GM23338 (cell line): ENCODE results near the gene DAAM1. TPM values are rescaled to one million over a fixed set of nuclear protein-coding genes. Genes with fewer than 3 reads are reported as not detected.

ENCODE experiments used
- ATAC-seq: fragments of 200-7000 bp; cut with Tn5 transposase; 3 replicates; pipeline ENCODE4 v1.9.1; 2020
- DNase-seq: peaks from one replicate; pipeline ENCODE4 v3.0.0-alpha.2; 2015; ENCODE audit warnings: low spot score
- H2AFZ ChIP-seq: fragments of 200-600 bp; sonication (generic); 2 replicates; pipeline ENCODE4 v1.8.0; 2016; ENCODE audit warnings: antibody characterized with exemption, mild to moderate bottlenecking, moderate library complexity
- H3F3A ChIP-seq: fragments of 200-600 bp; sonication (generic); replicated peaks from 2 replicates; pipeline ENCODE4 v1.8.0; 2017; ENCODE audit warnings: antibody characterized with exemption, mixed run types, low read depth
- H3K27ac ChIP-seq: fragments of 200-600 bp; sonication (generic); 2 replicates; pipeline ENCODE4 v1.6.1; 2016; ENCODE audit warnings: low read depth
- H3K27me3 ChIP-seq: fragments of 200-600 bp; sonication (generic); 2 replicates; pipeline ENCODE4 v1.8.0; 2016; ENCODE audit warnings: mild to moderate bottlenecking, mixed run types, moderate library complexity; ENCODE audit not compliant: insufficient read depth
- H3K36me3 ChIP-seq: fragments of 200-600 bp; sonication (generic); 2 replicates; pipeline ENCODE4 v1.8.0; 2016; ENCODE audit warnings: mild to moderate bottlenecking; ENCODE audit not compliant: insufficient read depth
- H3K4me1 ChIP-seq: fragments of 200-600 bp; sonication (generic); 2 replicates; pipeline ENCODE4 v1.8.0; 2016; ENCODE audit warnings: mild to moderate bottlenecking, moderate library complexity; ENCODE audit not compliant: insufficient read depth
- H3K4me2 ChIP-seq: fragments of 200-600 bp; sonication (generic); 2 replicates; pipeline ENCODE4 v1.7.1; 2017; ENCODE audit warnings: mixed run types
- H3K4me3 ChIP-seq: fragments of 200-600 bp; sonication (generic); 2 replicates; pipeline ENCODE4 v1.6.1; 2016; ENCODE audit warnings: mixed run types
- H3K79me2 ChIP-seq: fragments of 200-600 bp; sonication (generic); replicated peaks from 2 replicates; pipeline ENCODE4 v1.8.0; 2017; ENCODE audit warnings: mild to moderate bottlenecking; ENCODE audit not compliant: insufficient read depth
- H3K9me2 ChIP-seq: fragments of 200-600 bp; sonication (generic); 2 replicates; pipeline ENCODE4 v1.8.0; 2017; ENCODE audit not compliant: insufficient read depth
- H4K20me1 ChIP-seq: fragments of 200-600 bp; sonication (generic); replicated peaks from 2 replicates; pipeline ENCODE4 v1.8.0; 2017; ENCODE audit warnings: mild to moderate bottlenecking; ENCODE audit not compliant: insufficient read depth
- H3K27ac Mint-ChIP-seq: 2 replicates; pipeline ENCODE4 v1.8.0; 2020; ENCODE audit warnings: inconsistent platforms, mild to moderate bottlenecking, moderate library complexity, mixed read lengths
- H3K27me3 Mint-ChIP-seq: 3 replicates; pipeline ENCODE4 v1.8.0; 2022; ENCODE audit warnings: low read depth, mild to moderate bottlenecking, moderate library complexity, mixed read lengths, inconsistent platforms; ENCODE audit not compliant: insufficient read depth, poor library complexity
- H3K36me3 Mint-ChIP-seq: 3 replicates; pipeline ENCODE4 v1.8.0; 2021; ENCODE audit warnings: low read depth, mild to moderate bottlenecking, inconsistent platforms, moderate library complexity, mixed read lengths
- H3K4me1 Mint-ChIP-seq: 3 replicates; pipeline ENCODE4 v1.8.0; 2020; ENCODE audit warnings: mild to moderate bottlenecking, inconsistent platforms, mixed read lengths
- H3K4me3 Mint-ChIP-seq: 3 replicates; pipeline ENCODE4 v1.8.0; 2021; ENCODE audit warnings: moderate library complexity, mild to moderate bottlenecking, inconsistent platforms, mixed read lengths
- H3K9me3 Mint-ChIP-seq: 3 replicates; pipeline ENCODE4 v1.8.0; 2020; ENCODE audit warnings: moderate library complexity, mild to moderate bottlenecking, inconsistent platforms, mixed read lengths
- CTCF ChIP-seq, 2 experiments: fragments of 200-600 bp in 1 of 2; sonication (generic) in 1 of 2; conservative IDR thresholded peaks; 2 replicates each; pipeline versions ENCODE4 v1.5.1 to v1.6.1; 2016 to 2017; ENCODE audit warnings: antibody characterized with exemption in 2 of 2, low read depth in 2 of 2, mild to moderate bottlenecking in 2 of 2, moderate library complexity in 1 of 2
- ETS1 ChIP-seq: IDR thresholded peaks from 2 replicates; pipeline ENCODE4 v1.6.1; 2016; ENCODE audit warnings: antibody characterized with exemption
- STAT1 ChIP-seq: IDR thresholded peaks from one replicate; pipeline ENCODE4 v1.6.1; 2016; ENCODE audit warnings: antibody characterized with exemption; ENCODE audit not compliant: unreplicated experiment
- ZNF462 ChIP-seq: fragments of 250-450 bp; sonication (Bioruptor Pico); IDR thresholded peaks from 2 replicates; pipeline ENCODE4 v1.5.0; 2020; ENCODE audit warnings: mild to moderate bottlenecking, moderate library complexity
- polyA plus RNA-seq: library from polyadenylated mRNA; unstranded; fragments of >200 nt; fragmentation: Nextera tagmentation; extraction: Ambion mirVana; gene quantifications from 2 replicates; pipeline ENCODE4 v1.2.1, GENCODE V29; 2016
- total RNA-seq: library from RNA; depleted of rRNA; stranded (reverse); fragments of >200 nt; shearing (Covaris generic); gene quantifications from 2 replicates; pipeline ENCODE4 v1.2.3, GENCODE V29; 2014

Gene DAAM1
- total and polyA plus RNA-seq, 2 experiments from 2014 or later: 36.3 to 42.1 TPM

GRCh38 chr14:59283361-59283760 is 94.9 kb downstream of the DAAM1 start:
- no peaks in the 10 kb centered on the region for H4K20me1 ChIP-seq
- TF ChIP-seq ETS1 (no peak), CTCF (conservative IDR thresholded peaks at IDR 0.05; ENCODE audit: low read depth in 2 of 2) (no peak), STAT1 (no peak), ZNF462 (CRISPR knock-in tag) (no peak)
- H3K27me3 Mint-ChIP-seq: peaks cover 4% of the 10 kb centered on the region
- H3K4me2 ChIP-seq: no peak overlapping the region
- no peak overlapping the region for H2AFZ ChIP-seq
- H3K4me3 ChIP-seq: no peak overlapping the region
- DNase-seq (no peak), ATAC-seq (no peak)
- no peaks in the 10 kb centered on the region for H3K36me3 ChIP-seq
- no peaks in the 10 kb centered on the region for H3F3A ChIP-seq
- peaks cover 17% of the 10 kb centered on the region for H3K4me1 Mint-ChIP-seq
- no peaks in the 10 kb centered on the region; the same call in 1 of the 2 replicates for H3K9me2 ChIP-seq
- no peaks in the 10 kb centered on the region for H3K4me1 ChIP-seq
- peaks cover 28% of the 10 kb centered on the region for H3K36me3 Mint-ChIP-seq
- no peak overlapping the region for H3K27ac Mint-ChIP-seq
- no peak overlapping the region for H3K4me3 Mint-ChIP-seq
- peaks cover 26% of the 10 kb centered on the region; the same call in 2 of the 3 replicates for H3K9me3 Mint-ChIP-seq
- no peak overlapping the region for H3K27ac ChIP-seq
- H3K27me3 ChIP-seq: no peaks in the 10 kb centered on the region
- no peaks in the 10 kb centered on the region for H3K79me2 ChIP-seq
